CD4-positive, alpha-beta T cell treated with Interferon gamma for 1 hour (primary cell): Measurements from ENCODE around the gene KIF5A.
A peak's percentile ranks its signal among the peaks of the same experiment; 100 is the strongest.
"Not testable (repeated sequence)": the region's sequence is repeated elsewhere in the genome, so short reads cannot be mapped to it uniquely, and the experiment has no call there.

Experiments
- DNase-seq: peaks from one replicate; pipeline ENCODE4 v3.0.0-alpha.2; 2020

Gene KIF5A

GRCh38 chr12:57585156-57585555 is 35.3 kb downstream of the KIF5A start:
- DNase-seq = no peak

GRCh38 chr12:57586128-57586527 is 36.3 kb downstream of the KIF5A start:
- DNase-seq = no peak

DNA sequence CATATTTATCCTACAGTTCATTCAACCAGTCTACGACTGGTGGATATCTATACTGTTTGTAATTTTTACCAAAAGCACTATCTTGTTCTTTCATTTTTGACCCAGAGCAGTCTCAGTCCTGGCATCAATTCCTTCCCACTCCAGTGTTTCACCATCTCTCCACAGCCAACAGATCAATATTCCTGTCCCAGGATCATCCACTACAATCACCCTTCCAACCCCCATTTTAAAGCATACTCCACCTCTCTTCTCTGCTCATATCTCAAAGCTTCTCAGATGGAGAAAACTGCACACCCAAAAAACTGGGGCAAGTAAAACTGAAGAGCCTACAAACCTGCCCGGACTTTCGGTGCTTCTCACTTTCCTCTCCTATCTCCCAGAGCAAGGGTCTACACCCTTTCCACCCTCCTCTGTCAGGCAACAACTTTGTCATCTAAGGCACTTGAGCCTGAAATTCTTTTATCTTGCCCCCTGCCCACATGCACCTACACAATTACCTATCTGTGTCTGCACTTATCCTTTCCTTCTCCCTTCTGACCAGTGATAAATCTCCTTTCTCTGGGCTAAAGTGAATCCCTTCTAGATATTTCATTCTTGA is 37.1 kb downstream of the KIF5A start:
- no peak for DNase-seq

DNA sequence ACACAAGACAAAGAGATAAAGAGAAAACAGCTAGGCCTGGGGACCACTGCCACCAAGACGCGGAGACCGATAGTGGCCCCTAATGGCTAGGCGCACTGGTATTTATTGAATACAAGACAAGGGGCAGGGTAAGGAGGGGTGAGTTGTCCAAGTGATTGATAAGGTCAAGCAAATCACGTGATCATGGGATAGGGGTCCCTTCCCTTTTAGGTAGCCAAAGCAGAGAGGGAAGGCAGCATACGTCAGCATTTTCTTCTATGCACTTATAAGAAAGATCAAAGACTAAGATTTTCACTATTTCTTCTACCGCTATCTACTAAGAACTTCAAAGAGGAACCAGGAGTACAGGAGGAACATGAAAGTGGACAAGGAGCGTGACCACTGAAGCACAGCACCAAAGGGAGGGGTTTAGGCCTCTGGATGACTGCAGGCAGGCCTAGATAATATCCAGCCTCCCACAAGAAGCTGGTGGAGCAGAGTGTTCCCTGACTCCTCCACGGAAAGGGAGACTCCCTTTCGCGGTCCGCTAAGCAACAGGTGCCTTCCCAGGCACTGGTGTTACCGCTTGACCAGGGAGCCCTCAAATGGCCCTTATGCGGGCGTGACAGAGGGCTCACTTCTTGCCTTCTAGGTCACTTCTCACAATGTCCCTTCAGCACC is 39.2 kb downstream of the KIF5A start:
- DNase-seq = not testable (repeated sequence)

DNA sequence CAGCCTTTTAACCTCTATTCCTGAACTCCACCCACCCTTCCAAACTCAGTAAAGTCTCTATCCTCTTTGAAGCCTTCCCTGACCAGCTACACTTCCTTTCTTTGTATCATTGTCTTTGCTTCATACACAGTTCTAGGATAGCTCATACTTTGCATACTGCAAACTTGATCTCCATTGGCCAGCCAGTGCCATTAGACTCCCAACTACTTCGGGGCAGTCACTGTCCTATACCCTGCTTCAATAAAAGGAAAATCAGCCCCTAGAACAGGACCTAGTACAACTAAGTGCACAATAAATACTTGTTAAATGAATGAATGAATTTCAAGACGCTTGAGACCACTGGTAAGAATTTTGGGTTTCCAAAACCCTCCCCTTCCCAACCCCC is 40.6 kb downstream of the KIF5A start:
- DNase-seq = no peak

- peak; percentile 82 for DNase-seq
These were observed 41.3 kb downstream of the KIF5A start, which contains the start of gene PIP4K2C for GRCh38 chr12:57590864-57591781. PIP4K2C (plus strand) TSS chr12:57591192; CDS start chr12:57591290, 98 bp downstream.

GRCh38 chr12:57591782-57592325 is 42.0 kb downstream of the KIF5A start:
- no peak for DNase-seq

- no peak for DNase-seq
These were observed 42.8 kb downstream of the KIF5A start for GRCh38 chr12:57592551-57593165.

DNA sequence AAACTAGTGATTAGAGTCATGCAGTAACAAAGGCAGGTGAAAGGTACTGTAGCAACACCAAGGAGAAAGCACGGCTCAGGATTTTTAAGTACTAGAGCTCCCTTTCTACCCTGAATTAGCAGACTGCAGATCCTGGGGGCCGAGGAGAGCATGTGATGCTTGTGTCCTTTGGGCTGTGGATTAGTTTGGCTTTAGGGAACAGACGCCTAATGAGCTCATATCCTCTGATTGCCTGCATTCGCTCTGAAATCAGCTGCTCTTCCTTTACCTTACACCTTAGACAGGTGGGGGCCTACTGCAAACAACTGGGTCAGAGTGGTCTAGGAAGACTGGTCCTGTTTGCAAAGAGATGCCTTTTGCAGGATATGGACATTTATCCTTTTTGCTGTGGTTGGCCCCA is 43.3 kb downstream of the KIF5A start:
- DNase-seq = no peak

- DNase-seq = no peak
These were observed 50.6 kb downstream of the KIF5A start for GRCh38 chr12:57600395-57600794.

DNA sequence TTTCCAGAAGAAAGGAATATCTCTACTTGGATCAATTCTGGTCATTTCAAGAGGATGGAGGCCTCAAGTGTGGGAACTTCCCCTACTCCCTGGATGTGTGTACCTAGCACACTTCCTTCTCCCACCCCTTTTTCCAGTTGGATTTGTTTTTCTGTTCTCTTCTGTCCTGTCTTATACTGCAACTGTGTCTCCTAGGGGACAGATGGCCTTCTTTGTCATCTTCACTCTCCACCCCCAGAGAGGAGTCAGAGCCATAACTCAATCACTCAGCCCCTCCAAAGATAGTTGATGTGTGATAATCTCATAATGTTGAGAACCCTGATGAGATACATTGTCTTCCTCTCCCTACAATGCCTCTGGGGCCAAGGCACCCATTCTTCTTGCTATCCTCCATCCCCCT is 52.7 kb downstream of the KIF5A start:
- no peak for DNase-seq

DNA sequence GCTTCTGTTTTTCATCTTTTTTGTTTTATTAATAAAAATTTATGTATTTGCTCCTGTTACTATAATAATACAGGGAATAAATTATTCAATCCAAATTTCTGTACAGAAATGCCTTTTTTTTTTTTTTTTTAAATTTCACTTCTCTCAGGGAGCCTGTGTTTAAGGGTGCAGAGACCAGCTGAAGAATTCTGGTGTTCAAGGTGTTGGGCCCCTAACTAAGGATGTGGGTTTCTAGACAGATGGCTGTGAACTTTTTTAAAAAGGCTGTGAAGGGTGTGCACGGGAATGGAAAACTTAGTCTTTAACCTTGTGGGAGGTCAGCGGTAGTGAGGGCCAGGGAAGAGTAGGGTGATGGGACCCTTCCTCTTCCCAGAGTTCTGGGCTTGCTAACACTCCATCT is 53.5 kb downstream of the KIF5A start:
- no peak for DNase-seq

- DNase-seq = no peak
These were observed 54.1 kb downstream of the KIF5A start for GRCh38 chr12:57603815-57604453.

DNA sequence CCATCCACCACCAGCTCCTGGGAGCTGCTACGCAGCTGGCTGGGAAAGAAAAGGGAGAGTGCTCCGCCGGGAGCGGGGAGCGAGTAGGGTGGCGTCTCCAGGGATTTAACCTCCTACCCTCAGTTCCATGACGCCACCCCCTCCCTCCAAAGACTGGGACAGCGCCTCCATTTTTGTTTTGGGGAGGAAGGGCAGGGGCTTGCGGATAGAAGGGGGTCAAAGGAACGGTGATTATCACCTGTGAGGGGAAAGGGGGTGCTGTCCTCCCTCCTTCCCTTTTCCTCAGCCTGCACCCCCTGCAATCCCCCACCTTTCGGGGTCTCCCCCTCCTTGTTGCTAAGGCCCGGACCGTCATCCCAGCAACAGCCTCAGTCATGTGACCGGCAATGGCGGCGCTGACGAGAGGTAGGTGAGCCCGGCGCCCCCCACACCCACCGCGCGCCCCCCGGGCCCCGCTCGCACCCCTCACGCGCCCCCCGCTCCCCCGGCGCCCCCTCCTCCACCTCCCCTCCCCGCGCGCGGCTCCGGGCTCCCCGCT is 54.7 kb downstream of the KIF5A start, which contains the start of gene DTX3:
Gene DTX3 (plus strand): TSS at position 371 of the 538 bp plus-strand sequence. CDS start 1,694 bp downstream, outside the sequence.
- DNase-seq = peak; percentile 28

- DNase-seq = no peak
These were observed 55.4 kb downstream of the KIF5A start for GRCh38 chr12:57604992-57605810.

GRCh38 chr12:57605811-57606311 is 56.0 kb downstream of the KIF5A start:
- no peak for DNase-seq

DNA sequence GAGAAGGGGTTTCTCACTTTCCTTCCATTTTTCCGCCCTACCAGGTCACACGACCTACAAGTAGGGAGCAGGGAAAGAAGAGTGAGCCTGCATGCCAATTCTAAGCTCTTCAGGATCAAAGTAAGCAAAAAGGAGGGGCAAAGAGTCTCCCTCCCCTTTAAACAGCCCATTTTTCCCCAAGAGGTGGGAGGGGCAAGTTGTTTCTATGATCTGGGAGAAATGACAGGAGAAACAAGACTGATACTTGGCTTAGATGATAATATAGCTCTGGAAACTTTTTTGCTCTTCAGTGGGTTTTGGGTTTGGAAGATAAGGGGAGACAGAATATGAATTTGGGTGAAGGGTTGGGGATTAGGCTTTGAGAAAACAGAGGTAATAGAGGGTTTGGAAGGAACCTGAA is 56.6 kb downstream of the KIF5A start:
- no peak for DNase-seq

DNA sequence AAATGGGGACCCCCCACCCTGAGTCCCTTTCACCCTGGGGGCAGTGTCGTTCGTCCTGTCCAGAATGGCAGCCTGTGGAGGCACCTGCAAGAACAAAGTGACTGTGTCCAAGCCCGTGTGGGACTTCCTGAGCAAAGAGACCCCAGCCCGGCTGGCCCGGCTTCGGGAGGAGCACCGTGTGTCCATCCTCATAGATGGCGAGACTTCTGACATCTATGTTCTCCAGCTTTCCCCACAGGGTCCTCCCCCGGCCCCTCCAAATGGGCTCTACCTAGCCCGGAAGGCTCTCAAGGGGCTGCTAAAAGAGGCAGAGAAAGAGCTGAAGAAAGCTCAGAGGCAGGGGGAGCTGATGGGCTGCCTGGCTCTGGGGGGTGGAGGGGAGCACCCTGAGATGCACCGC is 57.0 kb downstream of the KIF5A start:
- DNase-seq = no peak

DNA sequence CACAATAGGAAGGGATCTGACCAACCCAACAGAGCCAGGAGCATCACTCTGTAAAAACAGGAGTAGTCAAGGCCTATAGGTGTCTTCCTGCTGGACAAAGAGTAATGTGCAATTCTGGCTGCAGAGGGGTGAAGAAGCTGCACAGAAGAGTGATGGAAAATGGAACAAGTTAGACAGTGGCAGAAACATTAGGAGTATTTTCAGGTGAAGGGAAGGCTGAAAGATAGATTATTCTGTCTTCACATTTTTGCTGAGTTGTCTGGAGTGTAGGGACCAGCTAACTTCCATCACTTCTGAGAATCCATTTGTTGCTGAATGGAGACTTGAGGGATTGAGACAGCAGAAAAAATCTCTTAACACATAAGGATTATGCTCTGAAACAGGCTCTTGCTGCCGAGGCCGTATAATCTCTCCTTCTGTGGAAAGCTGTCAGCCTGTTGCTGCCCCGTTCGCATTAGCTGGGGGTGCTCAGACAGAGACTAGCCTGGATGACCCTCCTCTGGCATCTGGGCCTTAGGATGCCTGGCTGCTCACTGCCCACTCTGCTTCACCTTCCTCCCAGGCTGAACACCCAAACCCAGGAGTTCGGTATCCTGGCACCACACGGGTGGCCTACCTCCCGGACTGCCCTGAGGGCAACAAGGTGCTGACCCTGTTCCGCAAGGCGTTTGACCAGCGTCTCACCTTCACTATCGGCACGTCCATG is 58.3 kb downstream of the KIF5A start:
- DNase-seq = no peak

- no peak for DNase-seq
These were observed 59.4 kb downstream of the KIF5A start for GRCh38 chr12:57609101-57609780.
